K562 (cell line): ENCODE measurements around the gene RNF207. TPM values are rescaled to one million over a fixed set of nuclear protein-coding genes. Genes with fewer than 3 reads are reported as not detected.

ENCODE experiments used
- BHLHE40 ChIP-seq: IDR thresholded peaks from 2 replicates; pipeline ENCODE4 v1.6.1; 2011; ENCODE audit warnings: low read length, improper control_type of control experiment
- CREB3L1 ChIP-seq: fragments of 450-650 bp; IDR thresholded peaks from 2 replicates; pipeline ENCODE4 v1.6.1; 2014; ENCODE audit warnings: low read depth, mild to moderate bottlenecking, moderate library complexity, borderline replicate concordance
- CXXC5 ChIP-seq: fragments of 250-450 bp; sonication (Bioruptor Pico); IDR thresholded peaks from 2 replicates; pipeline ENCODE4 v1.8.0; 2022; ENCODE audit warnings: inconsistent platforms, mild to moderate bottlenecking, moderate library complexity
- DMBX1 ChIP-seq: fragments of 250-450 bp; sonication (Bioruptor Pico); IDR thresholded peaks from 2 replicates; pipeline ENCODE4 v1.8.0; 2022; ENCODE audit warnings: inconsistent platforms, mild to moderate bottlenecking, moderate library complexity, borderline replicate concordance
- ELF4 ChIP-seq: fragments of 450-650 bp; formaldehyde crosslinking; IDR thresholded peaks from 2 replicates; pipeline ENCODE4 v1.4.0; 2022; ENCODE audit warnings: missing genetic modification characterization
- ID3 ChIP-seq, 2 experiments: fragments of 250-450 bp in 1 of 2; fragments of 450-650 bp in 1 of 2; sonication (Bioruptor Pico) in 1 of 2; IDR thresholded peaks; 2 replicates each; pipeline versions ENCODE4 v1.6.1 to v1.8.0; 2016 to 2021; ENCODE audit warnings: mild to moderate bottlenecking in 2 of 2, moderate library complexity in 2 of 2, missing compliant biosample characterization in 1 of 2, missing genetic modification characterization in 1 of 2
- MLX ChIP-seq, 2 experiments: fragments of 450-650 bp in 1 of 2; sonication (generic) in 1 of 2; formaldehyde crosslinking; conservative IDR thresholded peaks; 2 replicates each; pipeline versions ENCODE4 v1.4.0 to v1.8.1; 2020 to 2022; ENCODE audit warnings: mild to moderate bottlenecking in 1 of 2, missing genetic modification reagents in 1 of 2
- NFIX ChIP-seq: fragments of 250-450 bp; sonication (Bioruptor Pico); IDR thresholded peaks from 2 replicates; pipeline ENCODE4 v1.4.0; 2020; ENCODE audit warnings: low read depth, mild to moderate bottlenecking, moderate library complexity
- NR2F6 ChIP-seq: fragments of 450-650 bp; formaldehyde crosslinking; IDR thresholded peaks from 2 replicates; pipeline ENCODE4 v1.4.0; 2020; ENCODE audit warnings: mild to moderate bottlenecking
- PRMT5 ChIP-seq: sonication (generic); formaldehyde crosslinking; IDR thresholded peaks from 2 replicates; pipeline ENCODE4 v1.5.0; 2020; ENCODE audit warnings: missing genetic modification reagents
- PTRF ChIP-seq: fragments of 450-650 bp; IDR thresholded peaks from 2 replicates; pipeline ENCODE4 v1.6.1; 2016; ENCODE audit warnings: mild to moderate bottlenecking, missing genetic modification characterization, missing compliant biosample characterization
- RBBP5 ChIP-seq: fragments of 200-600 bp; sonication (generic); IDR thresholded peaks from 2 replicates; pipeline ENCODE4 v1.6.1; 2012; ENCODE audit warnings: borderline replicate concordance, mild to moderate bottlenecking, low read length, control low read depth, inconsistent platforms; ENCODE audit not compliant: insufficient read depth, poor library complexity, severe bottlenecking
- RBFOX2 ChIP-seq: fragments of 200-400 bp; formaldehyde crosslinking; IDR thresholded peaks from 2 replicates; pipeline ENCODE4 v1.6.1; 2017; ENCODE audit warnings: low read depth, mild to moderate bottlenecking, low read length, moderate library complexity
- RHOXF2B ChIP-seq: fragments of 250-450 bp; sonication (Bioruptor Pico); conservative IDR thresholded peaks from 2 replicates; pipeline ENCODE4 v1.5.1; 2021
- SMAD4 ChIP-seq: fragments of 250-450 bp; sonication (Bioruptor Pico); conservative IDR thresholded peaks from 2 replicates; pipeline ENCODE4 v1.8.0; 2021; ENCODE audit warnings: inconsistent platforms, mild to moderate bottlenecking, moderate library complexity
- SP2 ChIP-seq: IDR thresholded peaks from 2 replicates; pipeline ENCODE4 v1.6.1; 2011; ENCODE audit warnings: mild to moderate bottlenecking, low read depth, low read length, moderate library complexity; ENCODE audit not compliant: poor library complexity, severe bottlenecking; ENCODE audit errors: extremely low read depth
- SREBF2 ChIP-seq: sonication (generic); formaldehyde crosslinking; IDR thresholded peaks from 2 replicates; pipeline ENCODE4 v1.4.0; 2020; ENCODE audit warnings: mild to moderate bottlenecking, missing genetic modification reagents
- SRF ChIP-seq, 2 experiments: fragments of 250-450, 450-650 bp in 1 of 2; sonication (Bioruptor Pico) in 1 of 2; sonication (generic) in 1 of 2; formaldehyde crosslinking; IDR thresholded peaks; 2 replicates each; pipeline versions ENCODE4 v1.5.0 to v1.5.1; 2020 to 2022; ENCODE audit warnings: mild to moderate bottlenecking in 1 of 2, missing genetic modification reagents in 1 of 2
- SUPT5H ChIP-seq: fragments of 450-650 bp; IDR thresholded peaks from 2 replicates; pipeline ENCODE4 v1.6.1; 2016
- XRCC5 ChIP-seq: fragments of 200-400 bp; formaldehyde crosslinking; IDR thresholded peaks from 2 replicates; pipeline ENCODE4 v1.6.1; 2017; ENCODE audit warnings: low read depth, mild to moderate bottlenecking, low read length
- YBX1 ChIP-seq: fragments of 450-650 bp; IDR thresholded peaks from 2 replicates; pipeline ENCODE4 v1.7.1; 2016; ENCODE audit warnings: mild to moderate bottlenecking
- ZBTB7A ChIP-seq: IDR thresholded peaks from 2 replicates; pipeline ENCODE4 v1.6.1; 2011; ENCODE audit warnings: low read depth, mild to moderate bottlenecking, low read length, moderate library complexity, borderline replicate concordance; ENCODE audit not compliant: control insufficient read depth
- ZNF253 ChIP-seq: fragments of 250-450 bp; sonication (Bioruptor Pico); conservative IDR thresholded peaks from 2 replicates; pipeline ENCODE4 v1.6.1; 2021; ENCODE audit warnings: mild to moderate bottlenecking
- ZNF280B ChIP-seq: fragments of 250-450 bp; sonication (Bioruptor Pico); IDR thresholded peaks from 2 replicates; pipeline ENCODE4 v1.5.1; 2021; ENCODE audit warnings: mild to moderate bottlenecking
- ZNF717 ChIP-seq: fragments of 250-450 bp; sonication (Bioruptor Pico); IDR thresholded peaks from 2 replicates; pipeline ENCODE4 v1.5.0; 2021
- polyA plus RNA-seq, 8 experiments: library from polyadenylated mRNA; depleted of rRNA in 4 of 8; stranded (reverse) in 5 of 8; unstranded in 3 of 8; fragments of >200 nt; fragmentation: Nextera tagmentation in 2 of 8; fragmentation: Illumina TruSeq in 1 of 8; extraction: Ambion mirVana in 2 of 8; extraction: Trizol in 1 of 8; gene quantifications; 2 replicates each; pipeline versions ENCODE4 v1.2.1 to v1.2.3, GENCODE V29; 2011 to 2014; ENCODE audit warnings: inconsistent platforms in 1 of 8, missing spikeins in 1 of 8
- total RNA-seq, 7 experiments: library from RNA; depleted of rRNA in 6 of 7; stranded (reverse); fragments of >200 nt in 6 of 7; fragmentation: Illumina TruSeq in 2 of 7; extraction: Trizol in 2 of 7; gene quantifications; 2 replicates each; pipeline versions ENCODE4 v1.2.1 to v1.2.3, GENCODE V29; 2011 to 2021; ENCODE audit warnings: low replicate concordance in 1 of 7

Gene RNF207
- total and polyA plus RNA-seq, 9 of the 15 experiments (the other 6 are each of a cell fraction or from before 2014, with no cell fraction given), result 2.7 to 30.6 (median 12.9) TPM

GRCh38 chr1:6205849-6206519 lies at the start of gene RNF207 (continued):
- TF ChIP-seq ZNF253 (CRISPR knock-in tag) (no peak), PRMT5 (CRISPR knock-in tag) (no peak), CREB3L1 (no peak), MLX (CRISPR knock-in tag; conservative IDR thresholded peaks at IDR 0.05) (no peak), SUPT5H (peak; percentile 76), RBBP5 (peak; percentile 8), ID3 (CRISPR knock-in tag; IDR thresholded peaks at IDR 0.05) (no peak), ID3 (tag; IDR thresholded peaks at IDR 0.05) (0 out of 2 replicates have a peak, but pooled peaks have one; percentile 17), ZBTB7A (peak; percentile 19; the same call in 1 of the 2 replicates), NR2F6 (no peak), CXXC5 (peak; percentile 62), DMBX1 (CRISPR knock-in tag) (no peak), SMAD4 (CRISPR knock-in tag) (peak; percentile 66), BHLHE40 (no peak), YBX1 (no peak), NFIX (CRISPR knock-in tag) (no peak), XRCC5 (no peak), PTRF (tag) (no peak), ZNF280B (CRISPR knock-in tag) (no peak), SRF (CRISPR knock-in tag; IDR thresholded peaks at IDR 0.05) (peak in 1 of 2 experiments; percentile 86; a peak in 1 of 4 replicates), ZNF717 (CRISPR knock-in tag) (no peak), RBFOX2 (peak; percentile 85), ELF4 (no peak), RHOXF2B (CRISPR knock-in tag) (no peak), SP2 (no peak), SREBF2 (CRISPR knock-in tag) (no peak)
